Measurements from ENCODE around the gene ADH1C. TPM values are rescaled to one million over a fixed set of nuclear protein-coding genes. Genes with fewer than 3 reads are reported as not detected.

Gene ADH1C
- polyA plus RNA-seq, 3 donors = 121 to 139 (median 124) TPM

DNA sequence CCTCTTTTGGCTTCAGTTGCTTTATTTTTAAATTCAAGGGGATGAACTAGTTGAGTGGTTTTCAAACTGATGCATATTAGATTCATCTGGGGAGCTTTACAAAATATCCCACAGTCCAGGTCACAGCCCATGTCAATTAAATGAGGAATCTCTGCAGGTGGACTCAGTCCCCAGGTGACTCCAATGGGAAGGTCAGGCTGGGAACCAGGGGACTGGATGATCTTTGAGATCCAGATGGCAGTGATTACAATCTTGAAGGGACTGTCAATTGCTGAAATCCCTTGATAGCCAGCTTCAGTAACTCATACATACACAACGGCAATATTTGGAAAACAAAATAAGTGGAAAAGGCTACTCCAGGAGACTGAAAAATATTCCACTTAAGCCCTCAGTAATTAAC, 38.3 kb downstream of the ADH1C start:
- no peak for DNase-seq

- no peak for DNase-seq
Measured at GRCh38 chr4:99310389-99310788, 42.2 kb downstream of the ADH1C start.

DNA sequence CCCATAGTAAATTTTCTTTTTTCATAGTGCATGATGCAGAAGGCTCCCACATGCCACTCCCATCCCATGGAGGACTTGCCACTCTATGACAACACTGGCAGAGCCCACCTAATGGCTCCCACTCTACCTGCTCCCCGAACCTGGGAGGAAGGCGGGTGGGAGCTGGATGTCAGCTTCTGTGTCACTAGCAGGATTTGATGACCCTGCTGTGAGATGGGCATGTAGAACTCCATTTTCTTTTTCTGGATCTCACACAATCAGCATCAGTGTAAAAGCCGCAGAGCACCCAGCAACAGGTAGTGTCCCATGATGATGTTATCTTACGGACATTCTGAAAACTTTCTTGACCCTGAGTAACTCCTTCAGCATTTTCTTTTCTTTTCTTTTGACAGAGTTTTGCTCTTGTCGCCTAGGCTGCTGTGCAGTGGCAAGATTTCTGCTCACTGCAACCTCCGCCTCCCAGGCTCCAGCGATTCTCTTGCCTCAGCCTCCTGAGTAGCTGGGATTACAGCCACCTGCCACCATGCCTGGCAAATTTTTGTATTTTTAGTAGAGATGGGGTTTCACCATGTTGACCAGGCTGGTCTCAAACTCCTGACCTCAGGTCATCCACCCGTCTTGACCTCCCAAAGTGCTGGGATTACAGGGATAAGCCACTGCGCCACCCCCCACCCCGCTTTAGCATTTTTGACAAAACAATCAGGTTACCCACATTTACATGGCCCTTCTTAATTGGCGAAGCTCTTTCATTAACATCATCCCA, 46.7 kb downstream of the ADH1C start:
- no peak for DNase-seq

GRCh38 chr4:99301376-99302164, 51.0 kb downstream of the ADH1C start:
- DNase-seq = no peak

DNA sequence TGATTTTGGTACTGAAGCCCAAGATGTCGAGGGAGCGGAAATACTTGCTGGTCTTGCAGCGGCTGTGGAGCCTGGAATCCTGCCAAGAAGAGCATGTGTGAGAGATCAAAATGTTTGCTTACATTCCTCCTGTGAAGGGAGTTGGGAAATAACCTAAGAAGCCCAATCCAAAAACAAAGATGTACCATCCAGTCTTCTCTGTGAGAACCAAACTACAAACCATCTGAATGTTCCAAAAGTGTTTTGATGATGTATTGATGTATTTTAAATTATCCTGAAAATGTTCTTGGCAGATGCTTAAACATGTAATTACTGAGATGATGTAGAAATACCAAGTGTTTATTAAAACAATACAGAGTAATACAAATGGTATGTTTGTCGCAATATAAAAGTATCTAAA, 51.6 kb downstream of the ADH1C start:
- DNase-seq = peak; percentile 93

GRCh38 chr4:99293357-99293756, 59.2 kb downstream of the ADH1C start:
- no peak for DNase-seq

GRCh38 chr4:99290848-99291786, 61.4 kb downstream of the ADH1C start, which contains the start of gene ADH1A:
TSS of gene ADH1A (minus strand) at chr4:99290985. CDS start at chr4:99290914, 71 bp downstream.
- no peak for DNase-seq

Other genes starting within 250 kb of the ADH1C start
- gene ADH4, start 208.4 kb downstream of the ADH1C start, polyA plus RNA-seq (ENCODE audit: insufficient read length in 3 of 3) = 1 to 10 TPM in 1 of 3 donors, under 1 TPM in 2; 0.47 to 1.1 (median 0.99) TPM
- gene ADH6, start 133.5 kb downstream of the ADH1C start, polyA plus RNA-seq (ENCODE audit: insufficient read length in 3 of 3) = 10 to 100 TPM; 27.3 to 34.6 (median 31.8) TPM
- 1 to 10 TPM in 2 of 3 donors, under 1 TPM in 1; 0.60 to 2.3 (median 1.6) TPM for gene ADH1A, start 61.8 kb downstream of the ADH1C start, polyA plus RNA-seq (ENCODE audit: insufficient read length in 3 of 3)
- 10 to 100 TPM; 20.9 to 28.6 (median 26.1) TPM for gene ADH1B, start 31.3 kb downstream of the ADH1C start, polyA plus RNA-seq (ENCODE audit: insufficient read length in 3 of 3)
- gene ADH7, start 82.6 kb upstream of the ADH1C start, polyA plus RNA-seq (ENCODE audit: insufficient read length in 3 of 3) = not detected
- gene C4orf17, start 158.3 kb upstream of the ADH1C start, polyA plus RNA-seq (ENCODE audit: insufficient read length in 3 of 3) = under 1 TPM in 2 of 3 donors, not detected in 1; 0.14 to 0.19 TPM
- gene TRMT10A, start 211.3 kb upstream of the ADH1C start, polyA plus RNA-seq (ENCODE audit: insufficient read length in 3 of 3) = 10 to 100 TPM; 15.0 to 16.3 (median 15.9) TPM
- 10 to 100 TPM in 2 of 3 donors, 1 to 10 TPM in 1; 9.7 to 14.3 (median 14.2) TPM for gene MTTP, start 222.1 kb upstream of the ADH1C start, polyA plus RNA-seq (ENCODE audit: insufficient read length in 3 of 3)